Aorta (tissue), 5 donors: Measurements from ENCODE around the gene APBB1IP. TPM values are rescaled to one million over a fixed set of nuclear protein-coding genes. Genes with fewer than 3 reads are reported as not detected.
"Not testable (repeated sequence)": the region's sequence is repeated elsewhere in the genome, so short reads cannot be mapped to it uniquely, and the experiment has no call there.

Source experiments
- ATAC-seq: fragments of 200-7000 bp; cut with Tn5 transposase; one replicate; pipeline ENCODE4 v1.9.1; 2022; ENCODE audit warnings: moderate library complexity; ENCODE audit not compliant: low FRiP score
- DNase-seq, 2 donors: peaks; one replicate each; pipeline ENCODE4 v3.0.0-alpha.2; 2020
- H3K27ac ChIP-seq, 2 donors: one replicate each; pipeline ENCODE4 v1.5.1; 2013; ENCODE audit warnings: low read length in 2 of 2, mild to moderate bottlenecking in 2 of 2, moderate library complexity in 2 of 2, control low read depth in 1 of 2, inconsistent platforms in 1 of 2, low read depth in 1 of 2
- H3K27me3 ChIP-seq, 2 donors: one replicate each; pipeline ENCODE4 v1.6.1; 2013; ENCODE audit warnings: control low read depth in 1 of 2, low read length in 1 of 2, mild to moderate bottlenecking in 1 of 2, moderate library complexity in 1 of 2; ENCODE audit not compliant: insufficient read depth in 2 of 2, control insufficient read depth in 1 of 2
- H3K36me3 ChIP-seq, 2 donors: one replicate each; pipeline ENCODE4 v1.6.1; 2013; ENCODE audit warnings: control low read depth in 1 of 2, low read length in 1 of 2, mild to moderate bottlenecking in 1 of 2; ENCODE audit not compliant: insufficient read depth in 2 of 2, control insufficient read depth in 1 of 2
- H3K4me1 ChIP-seq, 2 donors: one replicate each; pipeline ENCODE4 v1.6.1; 2013; ENCODE audit warnings: low read length in 2 of 2, control low read depth in 1 of 2, mild to moderate bottlenecking in 1 of 2, moderate library complexity in 1 of 2; ENCODE audit not compliant: insufficient read depth in 2 of 2, control insufficient read depth in 1 of 2
- H3K4me3 ChIP-seq, 2 donors: one replicate each; pipeline ENCODE4 v1.5.1; 2013; ENCODE audit warnings: low read length in 2 of 2, control low read depth in 1 of 2, mild to moderate bottlenecking in 1 of 2
- H3K9me3 ChIP-seq: one replicate; pipeline ENCODE4 v1.6.1; 2013; ENCODE audit warnings: mild to moderate bottlenecking, low read length; ENCODE audit not compliant: control insufficient read depth
- WGBS, 2 donors: extraction: QIAGEN DNeasy Blood & Tissue Kit; methylation state at CpG; one replicate each; pipeline ENCODE4 v1.1.7; 2013; 5-methylcytosine and 5-hydroxymethylcytosine counted together
- intact Hi-C, 2 donors: fragments of 100-400 bp; cut with DNase I; formaldehyde crosslinking; loops; one replicate each; pipeline versions ENCODE4 v1.14.2 to v1.15.0; 2022
- polyA plus RNA-seq, 2 donors: library from polyadenylated mRNA; stranded (reverse); fragments of 200-250 nt; gene quantifications; one replicate each; pipeline ENCODE4 v1.2.3, GENCODE V29; 2013
- total RNA-seq, 2 donors: library from RNA; stranded (reverse); fragmentation: NEBNext Ultra II Directional; extraction: Animal tissue kit (Norgen Biotek cat#: 25700); gene quantifications; one replicate each; pipeline ENCODE4 v1.2.1, GENCODE V29; 2021
- donor health status: healthy with polysubstance abuse.
- donor health status: Bipolar disorder and iron deficiency.
- donor health status: DM: no; HTN: no; CAD: no.
- donor health status: DM: no; HTN: no; CAD: no.
- donor health status: DM: yes; HTN: yes; CAD: no.

APBB1IP gene
- total and polyA plus RNA-seq, 4 donors: 0.82 to 18.5 (median 7.7) TPM

GRCh38 chr10:26488344-26488743 lies 50.2 kb downstream of the APBB1IP start:
- H3K27ac ChIP-seq: no peak overlapping the region
- ATAC-seq: no peak
- H3K27me3 ChIP-seq: no peaks in the 10 kb centered on the region
- DNase-seq: no peak
- 76 to 89% methylated on average over 4 of the region's 4 CpGs for WGBS, 2 donors
- H3K9me3 ChIP-seq: peaks cover 1% of the 10 kb centered on the region
- intact Hi-C loops: no loop called here
- H3K4me1 ChIP-seq: no peaks in the 10 kb centered on the region
- H3K4me3 ChIP-seq: no peak overlapping the region
- H3K36me3 ChIP-seq: no peaks in the 10 kb centered on the region

- Histone ChIP-seq H3K36me3 (no peaks in the 10 kb centered on the region), H3K27me3 (no peaks in the 10 kb centered on the region), H3K4me3 (no peak overlapping the region), H3K9me3 (peaks cover 1% of the 10 kb centered on the region), H3K4me1 (no peaks in the 10 kb centered on the region), H3K27ac (no peak overlapping the region)
- DNase-seq (no peak), ATAC-seq (no peak)
- intact Hi-C loops: no loop called here
- 75 to 85% methylated on average over 5 of the region's 5 CpGs for WGBS, 2 donors
Measured at GRCh38 chr10:26489081-26489480, 50.9 kb downstream of the APBB1IP start.

GRCh38 chr10:26490367-26490766 lies 52.2 kb downstream of the APBB1IP start:
- WGBS, 2 donors: 90% methylated on average over 7 of the region's 7 CpGs
- H3K4me1 ChIP-seq, H3K9me3 ChIP-seq, intact Hi-C loops, H3K4me3 ChIP-seq, H3K27ac ChIP-seq, ATAC-seq, DNase-seq, H3K27me3 ChIP-seq, H3K36me3 ChIP-seq: not testable (repeated sequence)

GRCh38 chr10:26491276-26491675 lies 53.1 kb downstream of the APBB1IP start:
- no peaks in the 10 kb centered on the region for H3K4me1 ChIP-seq
- DNase-seq (no peak), ATAC-seq (no peak)
- intact Hi-C loops: no loop called here
- no peaks in the 10 kb centered on the region for H3K36me3 ChIP-seq
- no peak overlapping the region for H3K27ac ChIP-seq
- no peak overlapping the region for H3K4me3 ChIP-seq
- H3K27me3 ChIP-seq: no peaks in the 10 kb centered on the region
- WGBS, 2 donors: 81% methylated on average over 3 of the region's 3 CpGs
- H3K9me3 ChIP-seq: no peaks in the 10 kb centered on the region

GRCh38 chr10:26491934-26492333 lies 53.8 kb downstream of the APBB1IP start:
- no peak overlapping the region for H3K4me3 ChIP-seq
- peak; percentile 42 for ATAC-seq
- intact Hi-C loops: no loop called here
- H3K27me3 ChIP-seq: no peaks in the 10 kb centered on the region
- H3K27ac ChIP-seq: no peak overlapping the region
- no peaks in the 10 kb centered on the region for H3K9me3 ChIP-seq
- no peaks in the 10 kb centered on the region for H3K4me1 ChIP-seq
- 11 to 13% methylated on average over 3 of the region's 3 CpGs for WGBS, 2 donors
- no peak for DNase-seq
- H3K36me3 ChIP-seq: no peaks in the 10 kb centered on the region

- H3K4me3 ChIP-seq, H3K36me3 ChIP-seq, ATAC-seq, H3K27me3 ChIP-seq, H3K4me1 ChIP-seq, H3K27ac ChIP-seq, H3K9me3 ChIP-seq, intact Hi-C loops, DNase-seq: not testable (repeated sequence)
- WGBS, 2 donors: 64 to 72% methylated on average over 9 of the region's 9 CpGs
Measured at GRCh38 chr10:26492725-26493124, 54.6 kb downstream of the APBB1IP start.

- Histone ChIP-seq H3K36me3 (no peaks in the 10 kb centered on the region), H3K27me3 (no peaks in the 10 kb centered on the region), H3K9me3 (no peaks in the 10 kb centered on the region), H3K27ac (no peak overlapping the region), H3K4me1 (no peaks in the 10 kb centered on the region), H3K4me3 (no peak overlapping the region)
- DNase-seq (no peak), ATAC-seq (no peak)
- 79 to 92% methylated on average over 2 of the region's 2 CpGs for WGBS, 2 donors
- intact Hi-C loops: no loop called here
Measured at GRCh38 chr10:26494018-26494417, 55.9 kb downstream of the APBB1IP start.

- no peaks in the 10 kb centered on the region for H3K4me1 ChIP-seq
- no peak for ATAC-seq
- DNase-seq: no peak
- no peak overlapping the region for H3K4me3 ChIP-seq
- no peaks in the 10 kb centered on the region for H3K9me3 ChIP-seq
- H3K27ac ChIP-seq: no peak overlapping the region
- H3K27me3 ChIP-seq: no peaks in the 10 kb centered on the region
- intact Hi-C loops: no loop called here
- no peaks in the 10 kb centered on the region for H3K36me3 ChIP-seq
Measured at GRCh38 chr10:26499426-26499825, 61.3 kb downstream of the APBB1IP start.

GRCh38 chr10:26502986-26503385 lies 64.8 kb downstream of the APBB1IP start:
- Histone ChIP-seq H3K27ac (no peak overlapping the region), H3K4me1 (no peaks in the 10 kb centered on the region), H3K36me3 (no peaks in the 10 kb centered on the region), H3K4me3 (no peak overlapping the region), H3K27me3 (no peaks in the 10 kb centered on the region), H3K9me3 (peaks cover 2% of the 10 kb centered on the region)
- 87 to 88% methylated on average over 6 of the region's 6 CpGs for WGBS, 2 donors
- no peak for DNase-seq
- ATAC-seq: no peak
- intact Hi-C loops: no loop called here
